ENCODE results near the gene DOHH.

DNA sequence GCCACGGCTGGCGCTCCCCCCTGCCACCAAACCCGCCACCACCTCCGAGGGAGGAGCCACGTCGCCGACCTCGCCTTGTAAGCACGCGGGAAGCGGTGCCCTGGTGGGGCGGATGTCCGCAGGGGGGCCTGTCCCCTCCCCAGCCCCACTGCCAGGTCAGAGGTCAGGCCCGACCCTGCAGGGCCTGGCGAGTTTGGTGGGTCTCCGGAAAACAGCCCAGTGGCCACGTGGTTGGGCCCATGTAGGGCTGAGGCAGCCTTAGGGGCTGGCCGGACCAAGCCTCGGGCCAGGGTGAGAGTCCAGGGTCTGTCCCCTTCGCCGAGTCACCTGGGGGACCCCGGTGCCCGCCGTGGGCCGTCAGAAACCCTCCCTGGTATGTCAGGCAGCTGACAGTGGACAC lies 46.6 kb downstream of the DOHH start:
- TF ChIP-seq GATA3 (IDR thresholded peaks at IDR 0.05; ENCODE audit: low read depth, low read length) (no peak), GATA2 (IDR thresholded peaks at IDR 0.05; ENCODE audit: low read depth, low read length) (no peak)

Data from SH-SY5Y (cell line).